ENCODE results near the gene SPPL3. TPM values are rescaled to one million over a fixed set of nuclear protein-coding genes. Genes with fewer than 3 reads are reported as not detected.

Gene SPPL3
- total RNA-seq, 1 donor from 2014 or later = 26.8 TPM

DNA sequence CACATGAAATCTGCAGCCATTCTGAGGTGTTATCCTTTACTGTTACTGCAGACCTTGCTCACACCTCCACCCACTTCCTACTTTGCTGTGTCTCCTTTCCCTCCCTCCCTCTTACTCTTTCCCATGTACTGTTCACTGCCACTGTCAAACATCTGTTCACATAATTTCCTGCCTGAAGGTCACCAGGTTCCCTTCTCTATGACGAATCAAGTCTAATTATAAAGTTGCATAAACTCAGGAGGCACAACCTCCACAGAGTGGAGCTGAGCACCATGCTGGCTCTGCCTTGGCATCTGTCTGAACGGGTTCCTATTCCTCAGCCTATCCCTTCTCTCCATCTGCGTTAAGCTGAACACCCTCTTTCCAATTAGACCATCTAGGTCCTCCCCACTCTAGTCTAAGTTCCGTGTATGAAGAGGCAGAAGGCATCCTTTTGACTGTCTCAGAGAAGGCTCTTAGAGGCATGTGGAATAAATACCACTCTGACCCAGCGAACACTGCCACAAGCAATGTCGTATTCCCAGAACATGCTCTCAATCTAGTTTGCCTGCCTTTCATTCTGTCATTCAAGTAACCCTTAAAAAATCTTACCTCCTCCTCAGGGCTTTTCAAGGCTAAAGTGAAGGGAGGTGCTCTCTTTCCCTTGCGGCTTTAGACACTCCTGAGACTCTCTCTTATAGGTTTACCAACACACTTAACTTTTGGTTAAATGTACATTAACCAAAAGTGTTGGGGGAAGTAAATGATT, 129.8 kb downstream of the SPPL3 start:
- Histone ChIP-seq H3K4me1 (peaks cover 27% of the 10 kb centered on the region), H3K27me3 (ENCODE audit: low read depth) (no peaks in the 10 kb centered on the region), H3K27ac (replicated peaks) (peak overlapping the region; percentile 5), H3K36me3 (peaks cover 10% of the 10 kb centered on the region), H3K9me3 (replicated peaks) (no peaks in the 10 kb centered on the region), H3K4me3 (no peak overlapping the region)
- TF ChIP-seq, protein P1, sequence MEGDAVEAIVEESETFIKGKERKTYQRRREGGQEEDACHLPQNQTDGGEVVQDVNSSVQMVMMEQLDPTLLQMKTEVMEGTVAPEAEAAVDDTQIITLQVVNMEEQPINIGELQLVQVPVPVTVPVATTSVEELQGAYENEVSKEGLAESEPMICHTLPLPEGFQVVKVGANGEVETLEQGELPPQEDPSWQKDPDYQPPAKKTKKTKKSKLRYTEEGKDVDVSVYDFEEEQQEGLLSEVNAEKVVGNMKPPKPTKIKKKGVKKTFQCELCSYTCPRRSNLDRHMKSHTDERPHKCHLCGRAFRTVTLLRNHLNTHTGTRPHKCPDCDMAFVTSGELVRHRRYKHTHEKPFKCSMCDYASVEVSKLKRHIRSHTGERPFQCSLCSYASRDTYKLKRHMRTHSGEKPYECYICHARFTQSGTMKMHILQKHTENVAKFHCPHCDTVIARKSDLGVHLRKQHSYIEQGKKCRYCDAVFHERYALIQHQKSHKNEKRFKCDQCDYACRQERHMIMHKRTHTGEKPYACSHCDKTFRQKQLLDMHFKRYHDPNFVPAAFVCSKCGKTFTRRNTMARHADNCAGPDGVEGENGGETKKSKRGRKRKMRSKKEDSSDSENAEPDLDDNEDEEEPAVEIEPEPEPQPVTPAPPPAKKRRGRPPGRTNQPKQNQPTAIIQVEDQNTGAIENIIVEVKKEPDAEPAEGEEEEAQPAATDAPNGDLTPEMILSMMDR (IDR thresholded peaks at IDR 0.05; ENCODE audit: borderline replicate concordance) = no peak
- no peak for DNase-seq
- intact Hi-C loops (cut with micrococcal nuclease) = no loop called here

- H3K4me3 ChIP-seq = no peak overlapping the region
- peaks cover 37% of the 10 kb centered on the region for H3K36me3 ChIP-seq
- TF ChIP-seq, protein P1 (IDR thresholded peaks at IDR 0.05; ENCODE audit: borderline replicate concordance) = no peak
- peaks cover 26% of the 10 kb centered on the region for H3K4me1 ChIP-seq
- DNase-seq = no peak
- H3K27me3 ChIP-seq (ENCODE audit: low read depth) = no peaks in the 10 kb centered on the region
- H3K27ac ChIP-seq (replicated peaks) = no peak overlapping the region
- H3K9me3 ChIP-seq (replicated peaks) = no peaks in the 10 kb centered on the region
- intact Hi-C loops (cut with micrococcal nuclease) = no loop called here
These were observed 133.1 kb downstream of the SPPL3 start for GRCh38 chr12:120771097-120771496.

- peaks cover 2% of the 10 kb centered on the region for H3K4me1 ChIP-seq
- no peak overlapping the region for H3K27ac ChIP-seq (replicated peaks)
- no peak for DNase-seq
- TF ChIP-seq, protein P1 (IDR thresholded peaks at IDR 0.05; ENCODE audit: borderline replicate concordance) = no peak
- intact Hi-C loops (cut with micrococcal nuclease) = no loop called here
- H3K27me3 ChIP-seq (ENCODE audit: low read depth) = no peaks in the 10 kb centered on the region
- no peak overlapping the region for H3K4me3 ChIP-seq
- H3K9me3 ChIP-seq (replicated peaks) = no peaks in the 10 kb centered on the region
- peaks cover 65% of the 10 kb centered on the region for H3K36me3 ChIP-seq
These were observed 136.8 kb downstream of the SPPL3 start for GRCh38 chr12:120767071-120768024.

- H3K4me1 ChIP-seq = peaks cover 10% of the 10 kb centered on the region
- no peaks in the 10 kb centered on the region for H3K27me3 ChIP-seq (ENCODE audit: low read depth)
- no peaks in the 10 kb centered on the region for H3K9me3 ChIP-seq (replicated peaks)
- intact Hi-C loops (cut with micrococcal nuclease) = no loop called here
- TF ChIP-seq, protein P1 (IDR thresholded peaks at IDR 0.05; ENCODE audit: borderline replicate concordance) = no peak
- H3K27ac ChIP-seq (replicated peaks) = no peak overlapping the region
- no peak overlapping the region for H3K4me3 ChIP-seq
- peaks cover 65% of the 10 kb centered on the region for H3K36me3 ChIP-seq
- DNase-seq = no peak
These were observed 137.6 kb downstream of the SPPL3 start for GRCh38 chr12:120766566-120766965.

DNA sequence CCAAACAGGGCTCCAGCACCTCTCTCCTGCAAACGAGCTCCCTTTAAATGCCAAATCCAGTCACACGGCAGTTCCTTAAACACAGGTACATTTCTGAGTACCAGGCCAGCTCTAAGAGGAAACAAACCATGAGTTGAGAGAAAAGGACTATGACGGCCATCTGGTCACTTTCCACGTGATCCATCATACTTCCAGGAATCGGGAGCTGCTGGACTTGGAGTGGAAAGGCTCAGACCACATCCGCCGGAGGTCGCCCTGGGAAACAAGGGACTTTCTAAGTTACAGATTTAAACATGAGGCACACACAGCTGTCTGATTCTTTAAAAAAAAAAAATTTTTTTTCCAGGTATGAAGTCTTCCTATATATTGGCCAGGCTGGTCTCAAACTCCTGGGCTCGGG, 139.3 kb downstream of the SPPL3 start:
- H3K36me3 ChIP-seq = peaks cover 72% of the 10 kb centered on the region
- intact Hi-C loops (cut with micrococcal nuclease) = no loop called here
- no peaks in the 10 kb centered on the region for H3K27me3 ChIP-seq (ENCODE audit: low read depth)
- H3K4me1 ChIP-seq = peaks cover 23% of the 10 kb centered on the region
- H3K9me3 ChIP-seq (replicated peaks) = no peaks in the 10 kb centered on the region
- no peak overlapping the region for H3K27ac ChIP-seq (replicated peaks)
- no peak for DNase-seq
- no peak overlapping the region for H3K4me3 ChIP-seq
- TF ChIP-seq, protein P1 (IDR thresholded peaks at IDR 0.05; ENCODE audit: borderline replicate concordance) = no peak

All from left ventricle myocardium inferior (tissue), 1 donor.